DOHH2 (cell line): ENCODE data around the gene NAA11.

Experiments
- EZH2phosphoT487 ChIP-seq: fragments of 200-600 bp; sonication (generic); IDR thresholded peaks from 2 replicates; pipeline ENCODE4 v1.6.1; 2017; ENCODE audit warnings: borderline replicate concordance, mild to moderate bottlenecking, antibody characterized with exemption, low read length, moderate library complexity, mixed read lengths
- TF ChIP-seq, protein P1 (sequence below): fragments of 200-600 bp; sonication (generic); IDR thresholded peaks from one replicate; pipeline ENCODE4 v1.5.1; 2014; ENCODE audit warnings: antibody characterized with exemption, mild to moderate bottlenecking, low read depth, low read length; ENCODE audit not compliant: poor library complexity, severe bottlenecking

DNA sequence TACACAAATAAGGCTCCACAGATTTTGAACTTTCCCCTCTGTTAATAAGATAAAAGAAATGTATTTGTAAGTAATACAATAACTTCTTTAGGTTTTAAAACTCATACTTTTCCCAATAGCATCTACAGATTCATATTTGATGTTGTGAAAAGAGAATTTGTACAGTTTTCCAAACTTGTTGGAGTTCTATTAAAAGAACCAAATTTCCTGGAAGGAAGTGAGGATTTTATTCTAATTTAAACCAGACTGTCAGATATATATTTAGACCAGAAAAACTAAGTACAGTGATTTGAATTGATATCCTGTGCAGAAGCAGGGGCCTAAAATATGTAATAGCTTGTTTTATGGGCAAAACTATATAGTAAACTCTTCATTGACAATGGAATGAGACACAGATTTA lies 53.7 kb downstream of the NAA11 start:
- TF ChIP-seq, protein P1, sequence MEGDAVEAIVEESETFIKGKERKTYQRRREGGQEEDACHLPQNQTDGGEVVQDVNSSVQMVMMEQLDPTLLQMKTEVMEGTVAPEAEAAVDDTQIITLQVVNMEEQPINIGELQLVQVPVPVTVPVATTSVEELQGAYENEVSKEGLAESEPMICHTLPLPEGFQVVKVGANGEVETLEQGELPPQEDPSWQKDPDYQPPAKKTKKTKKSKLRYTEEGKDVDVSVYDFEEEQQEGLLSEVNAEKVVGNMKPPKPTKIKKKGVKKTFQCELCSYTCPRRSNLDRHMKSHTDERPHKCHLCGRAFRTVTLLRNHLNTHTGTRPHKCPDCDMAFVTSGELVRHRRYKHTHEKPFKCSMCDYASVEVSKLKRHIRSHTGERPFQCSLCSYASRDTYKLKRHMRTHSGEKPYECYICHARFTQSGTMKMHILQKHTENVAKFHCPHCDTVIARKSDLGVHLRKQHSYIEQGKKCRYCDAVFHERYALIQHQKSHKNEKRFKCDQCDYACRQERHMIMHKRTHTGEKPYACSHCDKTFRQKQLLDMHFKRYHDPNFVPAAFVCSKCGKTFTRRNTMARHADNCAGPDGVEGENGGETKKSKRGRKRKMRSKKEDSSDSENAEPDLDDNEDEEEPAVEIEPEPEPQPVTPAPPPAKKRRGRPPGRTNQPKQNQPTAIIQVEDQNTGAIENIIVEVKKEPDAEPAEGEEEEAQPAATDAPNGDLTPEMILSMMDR, result no peak
- TF ChIP-seq EZH2phosphoT487, result no peak
